Activated naive CD8-positive, alpha-beta T cell treated with anti-CD3 and anti-CD28 coated beads, Interleukin-2, amount 50 U/mL, for 16 hours (primary cell): ENCODE results near the gene REEP1.
"Not testable (repeated sequence)": the region's sequence is repeated elsewhere in the genome, so short reads cannot be mapped to it uniquely, and the experiment has no call there.

Experiments used
- DNase-seq: peaks from one replicate; pipeline ENCODE4 v3.0.0-alpha.2; 2020; ENCODE audit warnings: low read depth, low spot score

REEP1 gene

GRCh38 chr2:86283411-86284030, 53.9 kb downstream of the REEP1 start:
- DNase-seq = no peak

GRCh38 chr2:86281066-86281700, 56.2 kb downstream of the REEP1 start:
- no peak for DNase-seq

- no peak for DNase-seq
These were observed 57.2 kb downstream of the REEP1 start for GRCh38 chr2:86280191-86280667.

GRCh38 chr2:86275962-86276361, 61.5 kb downstream of the REEP1 start:
- no peak for DNase-seq

GRCh38 chr2:86275384-86275799, 62.0 kb downstream of the REEP1 start:
- DNase-seq = no peak

- no peak for DNase-seq
These were observed 62.5 kb downstream of the REEP1 start for GRCh38 chr2:86274918-86275275.

- DNase-seq = no peak
These were observed 63.0 kb downstream of the REEP1 start for GRCh38 chr2:86274265-86274917.

GRCh38 chr2:86272111-86272510, 65.3 kb downstream of the REEP1 start:
- DNase-seq = no peak

- DNase-seq = no peak
These were observed 66.2 kb downstream of the REEP1 start for GRCh38 chr2:86271248-86271647.

- no peak for DNase-seq
These were observed 73.5 kb downstream of the REEP1 start for GRCh38 chr2:86263956-86264355.

- no peak for DNase-seq
These were observed 76.4 kb downstream of the REEP1 start for GRCh38 chr2:86260978-86261377.

GRCh38 chr2:86258106-86258505, 79.3 kb downstream of the REEP1 start:
- DNase-seq = no peak

- DNase-seq = no peak
These were observed 80.4 kb downstream of the REEP1 start for GRCh38 chr2:86256982-86257381.

- DNase-seq = no peak
These were observed 81.1 kb downstream of the REEP1 start for GRCh38 chr2:86256300-86256699.

- no peak for DNase-seq
These were observed 82.6 kb downstream of the REEP1 start for GRCh38 chr2:86254576-86255538.

GRCh38 chr2:86253424-86253823, 84.0 kb downstream of the REEP1 start:
- DNase-seq = no peak

- no peak for DNase-seq
These were observed 85.6 kb downstream of the REEP1 start for GRCh38 chr2:86251840-86252266.

- DNase-seq = no peak
These were observed 87.6 kb downstream of the REEP1 start for GRCh38 chr2:86249579-86250391.

GRCh38 chr2:86249176-86249575, 88.2 kb downstream of the REEP1 start:
- DNase-seq = no peak

GRCh38 chr2:86245222-86245621, 92.2 kb downstream of the REEP1 start:
- DNase-seq = not testable (repeated sequence)

- not testable (repeated sequence) for DNase-seq
These were observed 92.6 kb downstream of the REEP1 start for GRCh38 chr2:86244781-86245180.
